Measurements from ENCODE around the gene NME8.

The NME8 gene

DNA sequence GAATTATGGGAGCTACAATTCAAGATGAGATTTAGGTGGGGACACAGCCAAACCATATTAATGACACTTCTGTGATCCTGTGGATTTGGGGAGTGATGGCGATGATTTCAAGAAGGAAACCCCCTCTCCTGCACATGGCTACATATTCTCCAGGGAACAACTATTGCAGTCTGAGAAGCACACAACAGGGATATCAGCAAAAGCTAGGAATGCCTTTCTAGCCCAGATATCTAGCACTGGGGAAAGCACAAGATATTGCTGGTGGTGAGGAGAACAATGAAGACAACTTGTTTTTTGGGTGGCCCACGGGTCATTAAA lies 96.3 kb downstream of the NME8 start:
- DNase-seq (ENCODE audit: low read depth), result no peak
- H3K4me3 ChIP-seq (ENCODE audit: control insufficient read depth, low read depth, low read length), result no peak overlapping the region
- TF ChIP-seq, protein P1, sequence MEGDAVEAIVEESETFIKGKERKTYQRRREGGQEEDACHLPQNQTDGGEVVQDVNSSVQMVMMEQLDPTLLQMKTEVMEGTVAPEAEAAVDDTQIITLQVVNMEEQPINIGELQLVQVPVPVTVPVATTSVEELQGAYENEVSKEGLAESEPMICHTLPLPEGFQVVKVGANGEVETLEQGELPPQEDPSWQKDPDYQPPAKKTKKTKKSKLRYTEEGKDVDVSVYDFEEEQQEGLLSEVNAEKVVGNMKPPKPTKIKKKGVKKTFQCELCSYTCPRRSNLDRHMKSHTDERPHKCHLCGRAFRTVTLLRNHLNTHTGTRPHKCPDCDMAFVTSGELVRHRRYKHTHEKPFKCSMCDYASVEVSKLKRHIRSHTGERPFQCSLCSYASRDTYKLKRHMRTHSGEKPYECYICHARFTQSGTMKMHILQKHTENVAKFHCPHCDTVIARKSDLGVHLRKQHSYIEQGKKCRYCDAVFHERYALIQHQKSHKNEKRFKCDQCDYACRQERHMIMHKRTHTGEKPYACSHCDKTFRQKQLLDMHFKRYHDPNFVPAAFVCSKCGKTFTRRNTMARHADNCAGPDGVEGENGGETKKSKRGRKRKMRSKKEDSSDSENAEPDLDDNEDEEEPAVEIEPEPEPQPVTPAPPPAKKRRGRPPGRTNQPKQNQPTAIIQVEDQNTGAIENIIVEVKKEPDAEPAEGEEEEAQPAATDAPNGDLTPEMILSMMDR (conservative IDR thresholded peaks at IDR 0.05; ENCODE audit: control insufficient read depth, insufficient read depth, low read depth, low read length), result no peak

DNA sequence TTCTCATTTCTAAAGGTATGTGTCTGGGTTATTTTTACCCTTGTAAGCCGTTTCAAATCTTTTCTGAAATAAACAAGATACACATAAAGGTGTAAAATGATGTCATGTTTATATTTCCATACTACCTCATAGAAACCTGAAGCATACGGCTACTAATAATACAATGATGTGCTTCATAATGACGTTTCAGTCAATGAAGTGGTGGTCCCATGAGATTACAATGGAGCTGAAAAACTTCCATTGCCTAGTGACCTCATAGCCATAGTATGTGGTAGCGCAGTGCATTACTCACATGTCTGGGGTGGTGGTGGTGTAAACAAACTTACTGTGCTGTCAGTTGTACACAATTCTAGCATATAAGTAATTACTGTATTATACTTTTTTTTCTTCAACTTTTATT lies 96.9 kb downstream of the NME8 start:
- TF ChIP-seq, protein P1 (conservative IDR thresholded peaks at IDR 0.05; ENCODE audit: control insufficient read depth, insufficient read depth, low read depth, low read length), result no peak
- peak; percentile 93 for DNase-seq (ENCODE audit: low read depth)
- H3K4me3 ChIP-seq (ENCODE audit: control insufficient read depth, low read depth, low read length), result no peak overlapping the region

DNA sequence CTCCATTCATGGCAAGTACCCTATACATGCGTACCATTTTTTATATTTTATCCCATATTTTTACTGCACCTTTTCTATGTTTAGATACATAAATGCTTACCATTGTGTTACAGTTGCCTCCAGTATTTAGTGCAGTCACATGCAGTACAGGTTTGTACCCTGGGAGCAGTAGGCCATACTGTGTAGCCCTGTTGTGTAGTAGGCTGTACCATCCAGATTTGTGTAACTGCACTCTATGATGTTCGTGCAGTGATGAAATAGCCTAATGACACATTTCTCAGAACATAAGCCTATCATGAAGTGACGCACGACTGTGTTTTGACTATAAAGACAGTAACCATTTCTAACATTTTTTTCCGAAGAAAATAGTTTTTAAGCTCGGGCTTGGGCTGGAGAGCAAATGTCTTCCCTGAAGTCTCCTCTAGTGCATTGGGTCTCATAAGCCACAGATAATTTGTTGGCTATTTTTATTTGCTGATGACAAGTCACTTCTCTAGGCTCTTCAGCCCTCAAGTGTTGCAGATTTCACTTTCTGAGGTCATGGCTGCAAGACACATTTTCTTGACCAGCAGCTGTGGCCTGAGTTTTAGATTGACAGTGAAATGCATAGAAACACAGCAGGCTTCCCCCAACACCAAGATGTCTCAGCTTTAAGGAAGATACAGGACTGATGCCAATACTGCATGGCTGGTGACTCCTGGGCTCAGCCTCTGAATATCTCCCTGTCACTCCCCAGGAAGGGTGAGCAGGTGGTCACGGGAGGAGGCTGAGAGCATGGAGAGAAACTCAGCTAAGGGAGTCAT lies 98.9 kb downstream of the NME8 start:
- H3K4me3 ChIP-seq (ENCODE audit: control insufficient read depth, low read depth, low read length), result no peak overlapping the region
- TF ChIP-seq, protein P1 (conservative IDR thresholded peaks at IDR 0.05; ENCODE audit: control insufficient read depth, insufficient read depth, low read depth, low read length), result no peak
- no peak for DNase-seq (ENCODE audit: low read depth)

DNA sequence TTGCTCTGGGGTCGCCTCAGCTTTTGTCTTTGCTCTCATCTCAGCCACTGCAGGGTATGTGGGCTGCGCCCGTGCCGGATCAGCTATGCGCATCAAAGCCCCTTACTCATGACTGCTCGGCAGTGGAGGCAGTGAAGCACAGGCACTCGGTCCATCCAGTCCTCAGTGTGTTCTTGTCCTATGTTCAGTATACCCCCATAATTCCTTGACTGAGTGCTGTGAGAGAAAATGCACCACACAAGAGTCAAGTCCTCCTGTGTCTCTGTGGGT lies 99.5 kb downstream of the NME8 start:
- no peak overlapping the region for H3K4me3 ChIP-seq (ENCODE audit: control insufficient read depth, low read depth, low read length)
- TF ChIP-seq, protein P1 (conservative IDR thresholded peaks at IDR 0.05; ENCODE audit: control insufficient read depth, insufficient read depth, low read depth, low read length), result no peak
- DNase-seq (ENCODE audit: low read depth), result no peak

Data from fibroblast of mammary gland (primary cell).